Occipital lobe (tissue), 2 donors: ENCODE measurements around the gene YWHAB. TPM values are rescaled to one million over a fixed set of nuclear protein-coding genes. Genes with fewer than 3 reads are reported as not detected.

Experiments used
- DNase-seq: peaks from one replicate; lab custom pipeline; 2025; lab: John Stamatoyannopoulos, UW
- total RNA-seq: library from RNA; depleted of rRNA; stranded (reverse); fragments of >200 nt; gene quantifications from one replicate; pipeline ENCODE4 v1.2.3, GENCODE V29; 2014

The YWHAB gene
- total RNA-seq, 1 donor from 2014 or later: 121 TPM

DNA sequence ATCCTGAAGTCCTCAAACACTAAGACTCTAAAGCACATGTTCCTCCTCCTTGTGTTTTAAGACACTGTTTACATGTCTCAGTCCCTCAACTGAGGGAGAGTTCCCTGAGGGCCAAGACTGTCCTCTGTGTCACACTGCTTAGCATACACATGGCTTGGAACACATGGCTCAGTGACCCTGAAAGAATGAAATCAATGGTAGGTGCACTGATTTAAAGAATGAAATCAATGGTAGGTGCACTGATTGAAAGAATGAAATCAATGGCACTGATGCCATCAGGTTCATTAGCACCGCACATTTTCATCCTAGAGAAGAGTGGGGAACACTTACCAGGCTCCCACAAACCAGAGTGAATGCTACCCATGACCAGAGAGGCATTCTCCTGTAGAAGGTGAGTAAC lies 64.9 kb downstream of the YWHAB start:
- DNase-seq: no peak

DNA sequence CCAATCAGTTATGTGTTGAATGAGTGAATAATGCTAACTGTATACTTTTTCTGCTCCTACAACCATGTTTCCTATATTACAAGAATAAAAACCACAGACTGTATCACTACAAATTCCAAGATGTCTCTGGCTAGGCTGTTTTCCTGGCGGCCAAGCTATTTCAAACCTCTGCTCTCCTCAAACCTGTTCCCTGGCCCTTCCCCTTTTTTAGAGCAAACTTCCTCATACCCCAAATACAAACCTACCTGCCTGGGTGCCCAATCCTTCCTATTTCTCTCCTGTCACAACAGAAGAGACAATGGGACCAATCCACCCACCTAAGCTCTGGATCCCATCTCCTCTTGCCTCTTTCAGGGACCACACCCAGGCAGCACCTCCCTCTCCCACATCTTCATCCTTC lies 67.2 kb downstream of the YWHAB start:
- no peak for DNase-seq

DNA sequence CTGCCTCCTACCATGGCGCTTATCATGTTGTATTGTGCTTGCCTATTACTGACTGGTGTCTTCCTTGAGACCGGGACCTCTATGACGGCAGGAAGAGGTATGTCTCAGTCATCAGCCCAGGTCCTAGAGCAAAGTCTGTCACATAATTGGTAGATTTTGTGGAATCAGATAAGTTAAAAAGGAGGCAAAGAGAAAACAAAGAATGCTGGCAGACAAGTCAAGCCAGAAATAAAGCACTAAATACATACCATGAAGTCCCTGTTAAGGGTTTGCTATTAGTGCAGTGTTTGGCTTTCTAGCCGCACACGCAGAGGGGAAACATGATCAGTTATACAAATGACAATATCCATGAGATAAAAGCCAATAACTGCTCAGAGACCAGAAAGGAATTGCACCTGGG lies 68.7 kb downstream of the YWHAB start:
- no peak for DNase-seq

DNA sequence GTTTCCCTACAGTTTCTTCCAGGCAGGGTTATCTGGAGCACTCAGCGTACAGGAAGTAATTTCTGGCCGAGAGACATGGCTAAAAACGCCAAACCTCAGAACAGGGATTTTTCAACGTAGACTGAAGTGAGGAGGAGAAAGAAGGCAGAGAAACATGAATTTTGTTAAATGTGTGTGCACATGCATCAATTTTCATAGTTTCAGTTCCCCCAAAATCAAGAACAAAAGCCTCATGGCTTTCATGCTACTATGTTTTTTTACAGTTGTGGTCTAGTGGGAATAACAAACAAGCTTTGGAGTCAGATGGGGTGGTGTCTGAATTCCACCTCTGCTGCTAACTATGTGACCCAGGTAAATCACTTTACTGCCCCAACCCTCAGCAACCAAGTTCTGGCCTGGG lies 69.8 kb downstream of the YWHAB start:
- no peak for DNase-seq

DNA sequence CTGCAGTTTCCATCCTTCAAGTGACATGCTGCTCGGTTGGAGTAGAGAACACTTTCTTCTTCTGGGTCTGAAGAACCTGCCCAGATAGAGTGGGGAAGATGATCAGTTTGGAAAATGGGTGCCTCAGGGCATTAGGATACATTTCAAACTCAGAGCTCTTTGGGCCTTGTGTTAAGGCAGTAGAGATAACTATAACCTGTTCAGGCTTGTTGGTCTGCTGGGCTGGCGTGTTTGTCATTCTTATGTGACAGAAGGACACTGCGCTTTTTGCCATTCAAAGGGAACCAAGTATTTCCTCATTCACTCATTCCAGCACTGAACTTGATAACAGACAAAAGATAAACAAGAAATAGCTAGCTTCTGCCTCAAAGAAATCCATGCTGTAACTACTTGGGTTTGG lies 70.9 kb downstream of the YWHAB start:
- DNase-seq: no peak

Other genes with a start within 250 kb of the YWHAB start
- 1.7 TPM for gene ADA, start 234.0 kb upstream of the YWHAB start, total RNA-seq
- gene CCN5, start 170.3 kb upstream of the YWHAB start, total RNA-seq: not detected
- not detected for gene KCNK15, start 139.8 kb upstream of the YWHAB start, total RNA-seq
- gene RIMS4, start 75.2 kb upstream of the YWHAB start, total RNA-seq: 77.5 TPM
- gene PABPC1L, start 24.4 kb downstream of the YWHAB start, total RNA-seq: 4.4 TPM
- 5.0 TPM for gene TOMM34, start 74.7 kb downstream of the YWHAB start, total RNA-seq
- 56.6 TPM for gene STK4, start 80.8 kb downstream of the YWHAB start, total RNA-seq
- gene KCNS1, start 215.4 kb downstream of the YWHAB start, total RNA-seq: 2.7 TPM
- gene WFDC5, start 229.5 kb downstream of the YWHAB start, total RNA-seq: not detected
- gene WFDC12, start 238.8 kb downstream of the YWHAB start, total RNA-seq: not detected